Activated CD8-positive, alpha-beta T cell treated with anti-CD3 and anti-CD28 coated beads, Interleukin-2, amount 10 ng/mL, durations not matched to agents 7 days and 5 days (primary cell): ENCODE results near the gene AHCTF1. TPM values are rescaled to one million over a fixed set of nuclear protein-coding genes. Genes with fewer than 3 reads are reported as not detected.
"Not testable (repeated sequence)": the region's sequence is repeated elsewhere in the genome, so short reads cannot be mapped to it uniquely, and the experiment has no call there.

Experiments used
- ATAC-seq: fragments of 150-1000 bp; cut with Tn5 transposase; one replicate; pipeline ENCODE4 v1.10.0; 2021; ENCODE audit warnings: moderate library complexity
- CTCF ChIA-PET: fragments of 350-600 bp; sonication (Branson Sonifier 250); formaldehyde crosslinking; loops from one replicate; lab custom pipeline; 2021; ENCODE audit warnings: antibody characterized with exemption; lab: Charles Lee
- POLR2A ChIA-PET: fragments of 350-600 bp; sonication (Branson Sonifier 250); formaldehyde crosslinking; loops from one replicate; lab custom pipeline; 2021; ENCODE audit warnings: antibody characterized with exemption; lab: Charles Lee
- DNase-seq: peaks from one replicate; pipeline ENCODE4 v3.0.0-alpha.2; 2020
- H3K27ac Mint-ChIP-seq: one replicate; pipeline ENCODE4 v1.8.0; 2021; ENCODE audit warnings: mild to moderate bottlenecking, mixed read lengths
- H3K27me3 Mint-ChIP-seq: one replicate; pipeline ENCODE4 v1.8.0; 2021; ENCODE audit warnings: low read depth, mixed read lengths
- H3K36me3 Mint-ChIP-seq: one replicate; pipeline ENCODE4 v1.8.0; 2021; ENCODE audit warnings: low read depth, mixed read lengths
- H3K4me1 Mint-ChIP-seq: one replicate; pipeline ENCODE4 v1.8.0; 2021; ENCODE audit warnings: low read depth, mixed read lengths
- H3K4me3 Mint-ChIP-seq: one replicate; pipeline ENCODE4 v1.8.0; 2021; ENCODE audit warnings: mild to moderate bottlenecking, mixed read lengths
- H3K9me3 Mint-ChIP-seq: one replicate; pipeline ENCODE4 v1.8.0; 2022; ENCODE audit warnings: mixed read lengths; ENCODE audit not compliant: insufficient read depth
- total RNA-seq, 2 experiments: library from RNA; stranded (reverse); gene quantifications; one replicate each; pipeline ENCODE4 v1.2.3, GENCODE V29; 2021

The AHCTF1 gene
- total RNA-seq, 2 experiments from 2014 or later = 30.4 to 33.4 TPM

GRCh38 chr1:246831543-246831942, 100.2 kb downstream of the AHCTF1 start:
- H3K9me3 Mint-ChIP-seq = peaks cover 9% of the 10 kb centered on the region
- H3K4me3 Mint-ChIP-seq = no peak overlapping the region
- no peak for ATAC-seq
- no peaks in the 10 kb centered on the region for H3K4me1 Mint-ChIP-seq
- DNase-seq = no peak
- H3K27me3 Mint-ChIP-seq = peaks cover 8% of the 10 kb centered on the region
- CTCF ChIA-PET = no interaction called here
- no peak overlapping the region for H3K27ac Mint-ChIP-seq
- POLR2A ChIA-PET = no interaction called here
- peaks cover 5% of the 10 kb centered on the region for H3K36me3 Mint-ChIP-seq

- H3K4me3 Mint-ChIP-seq = no peak overlapping the region
- H3K27me3 Mint-ChIP-seq = peaks cover 8% of the 10 kb centered on the region
- no peaks in the 10 kb centered on the region for H3K4me1 Mint-ChIP-seq
- H3K36me3 Mint-ChIP-seq = peaks cover 5% of the 10 kb centered on the region
- DNase-seq (no peak), ATAC-seq (no peak)
- CTCF ChIA-PET = no interaction called here
- POLR2A ChIA-PET = no interaction called here
- peaks cover 9% of the 10 kb centered on the region for H3K9me3 Mint-ChIP-seq
- no peak overlapping the region for H3K27ac Mint-ChIP-seq
These were observed 102.9 kb downstream of the AHCTF1 start for GRCh38 chr1:246828818-246829217.

- POLR2A ChIA-PET = interaction anchor here (0.6 kb wide), 1 partner anchor 13 kb away, joined by 3 read pairs; no protein-coding TSS in a partner anchor
- peaks cover 5% of the 10 kb centered on the region for H3K36me3 Mint-ChIP-seq
- ATAC-seq (no peak), DNase-seq (no peak)
- no peak overlapping the region for H3K4me3 Mint-ChIP-seq
- H3K27ac Mint-ChIP-seq = no peak overlapping the region
- H3K9me3 Mint-ChIP-seq = peaks cover 9% of the 10 kb centered on the region
- peaks cover 6% of the 10 kb centered on the region for H3K27me3 Mint-ChIP-seq
- CTCF ChIA-PET = no interaction called here
- peaks cover under 1% of the 10 kb centered on the region for H3K4me1 Mint-ChIP-seq
These were observed 104.4 kb downstream of the AHCTF1 start for GRCh38 chr1:246827396-246827795.

- Mint-ChIP-seq H3K9me3 (peaks cover 9% of the 10 kb centered on the region), H3K27me3 (peaks cover 14% of the 10 kb centered on the region), H3K27ac (no peak overlapping the region), H3K4me1 (peaks cover 16% of the 10 kb centered on the region), H3K36me3 (peaks cover 5% of the 10 kb centered on the region), H3K4me3 (no peak overlapping the region)
- ATAC-seq (no peak), DNase-seq (no peak)
- ChIA-PET CTCF (interaction anchor here (1.2 kb wide), 1 partner anchor 146 kb away, joined by 3 read pairs; no protein-coding TSS in a partner anchor), POLR2A (no interaction called here)
These were observed 106.1 kb downstream of the AHCTF1 start for GRCh38 chr1:246825557-246826175.

- H3K36me3 Mint-ChIP-seq = peaks cover 5% of the 10 kb centered on the region
- CTCF ChIA-PET = no interaction called here
- H3K27me3 Mint-ChIP-seq = peaks cover 18% of the 10 kb centered on the region
- H3K4me1 Mint-ChIP-seq = peaks cover 20% of the 10 kb centered on the region
- no peak overlapping the region for H3K4me3 Mint-ChIP-seq
- no peak overlapping the region for H3K27ac Mint-ChIP-seq
- POLR2A ChIA-PET = no interaction called here
- peaks cover 9% of the 10 kb centered on the region for H3K9me3 Mint-ChIP-seq
- DNase-seq (no peak), ATAC-seq (no peak)
These were observed 107.2 kb downstream of the AHCTF1 start for GRCh38 chr1:246824541-246824940.

- ATAC-seq, POLR2A ChIA-PET, CTCF ChIA-PET, DNase-seq, H3K9me3 Mint-ChIP-seq, H3K36me3 Mint-ChIP-seq, H3K27ac Mint-ChIP-seq, H3K4me3 Mint-ChIP-seq: not testable (repeated sequence)
- H3K27me3 Mint-ChIP-seq = peaks cover 19% of the 10 kb centered on the region
- H3K4me1 Mint-ChIP-seq = peaks cover 20% of the 10 kb centered on the region
These were observed 109.6 kb downstream of the AHCTF1 start for GRCh38 chr1:246822154-246822553.

GRCh38 chr1:246820666-246821065, 111.1 kb downstream of the AHCTF1 start:
- Mint-ChIP-seq H3K9me3 (peaks cover 10% of the 10 kb centered on the region), H3K27me3 (peaks cover 22% of the 10 kb centered on the region), H3K36me3 (peaks cover 2% of the 10 kb centered on the region), H3K27ac (no peak overlapping the region), H3K4me3 (no peak overlapping the region), H3K4me1 (peaks cover 23% of the 10 kb centered on the region)
- ChIA-PET POLR2A (no interaction called here), CTCF (no interaction called here)
- no peak for ATAC-seq
- no peak for DNase-seq

GRCh38 chr1:246817778-246818177, 114.0 kb downstream of the AHCTF1 start:
- H3K36me3 Mint-ChIP-seq, POLR2A ChIA-PET, H3K27ac Mint-ChIP-seq, ATAC-seq, CTCF ChIA-PET, DNase-seq, H3K4me3 Mint-ChIP-seq: not testable (repeated sequence)
- peaks cover 23% of the 10 kb centered on the region for H3K4me1 Mint-ChIP-seq
- peaks cover 23% of the 10 kb centered on the region for H3K27me3 Mint-ChIP-seq
- peaks cover 10% of the 10 kb centered on the region for H3K9me3 Mint-ChIP-seq

GRCh38 chr1:246815693-246816270, 116.0 kb downstream of the AHCTF1 start:
- Mint-ChIP-seq H3K9me3 (peaks cover 10% of the 10 kb centered on the region), H3K27me3 (peaks cover 17% of the 10 kb centered on the region), H3K4me3 (no peak overlapping the region), H3K36me3 (peaks cover 2% of the 10 kb centered on the region), H3K27ac (no peak overlapping the region), H3K4me1 (peaks cover 8% of the 10 kb centered on the region)
- ATAC-seq (no peak), DNase-seq (no peak)
- ChIA-PET CTCF (interaction anchor here (1.0 kb wide), 1 partner anchor 557 kb away, joined by 3 read pairs; no protein-coding TSS in a partner anchor), POLR2A (no interaction called here)

- ChIA-PET POLR2A (interaction anchor here (0.6 kb wide), 1 partner anchor 12 kb away, joined by 3 read pairs; no protein-coding TSS in a partner anchor), CTCF (no interaction called here)
- Mint-ChIP-seq H3K4me3 (no peak overlapping the region), H3K36me3 (peaks cover 2% of the 10 kb centered on the region), H3K27ac (no peak overlapping the region), H3K9me3 (peaks cover 10% of the 10 kb centered on the region), H3K4me1 (peaks cover 3% of the 10 kb centered on the region), H3K27me3 (peaks cover 13% of the 10 kb centered on the region)
- ATAC-seq = no peak
- no peak for DNase-seq
These were observed 116.9 kb downstream of the AHCTF1 start for GRCh38 chr1:246814890-246815289.

- H3K4me1 Mint-ChIP-seq, DNase-seq, H3K36me3 Mint-ChIP-seq, H3K4me3 Mint-ChIP-seq, POLR2A ChIA-PET, H3K27me3 Mint-ChIP-seq, ATAC-seq, CTCF ChIA-PET, H3K27ac Mint-ChIP-seq: not testable (repeated sequence)
- H3K9me3 Mint-ChIP-seq = peaks cover 10% of the 10 kb centered on the region
These were observed 118.4 kb downstream of the AHCTF1 start for GRCh38 chr1:246813325-246813724.

- peaks cover 7% of the 10 kb centered on the region for H3K27me3 Mint-ChIP-seq
- no peak overlapping the region for H3K4me3 Mint-ChIP-seq
- peaks cover 3% of the 10 kb centered on the region for H3K4me1 Mint-ChIP-seq
- H3K36me3 Mint-ChIP-seq = peaks cover 2% of the 10 kb centered on the region
- DNase-seq = no peak
- H3K27ac Mint-ChIP-seq = no peak overlapping the region
- ATAC-seq = no peak
- H3K9me3 Mint-ChIP-seq = peaks cover 4% of the 10 kb centered on the region
- ChIA-PET POLR2A (no interaction called here), CTCF (no interaction called here)
These were observed 119.8 kb downstream of the AHCTF1 start for GRCh38 chr1:246811985-246812384.
